Measurements from ENCODE around the gene CNTN4. TPM values are rescaled to one million over a fixed set of nuclear protein-coding genes. Genes with fewer than 3 reads are reported as not detected.
"Not testable (repeated sequence)": the region's sequence is repeated elsewhere in the genome, so short reads cannot be mapped to it uniquely, and the experiment has no call there.

The CNTN4 gene
- polyA plus RNA-seq, 4 donors = 29.0 to 35.1 (median 32.8) TPM

DNA sequence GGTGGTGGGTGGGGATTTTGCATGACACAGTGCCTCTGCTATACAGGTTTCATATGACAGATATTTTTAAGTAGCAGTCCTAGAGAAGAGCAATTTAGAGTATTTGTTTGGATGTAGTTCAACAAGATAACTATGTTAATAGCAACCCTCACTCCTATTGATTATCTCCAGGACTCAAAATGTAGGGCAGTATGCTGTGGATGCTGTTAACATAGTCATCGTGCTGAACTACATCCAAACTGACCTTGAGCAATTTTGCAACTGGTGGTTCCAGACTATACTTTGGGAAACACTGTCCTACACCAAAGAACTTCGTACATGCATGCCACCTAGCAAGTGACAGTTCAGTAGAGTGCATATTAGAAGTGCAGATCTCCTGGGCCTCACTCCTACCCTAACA is 893.9 kb downstream of the CNTN4 start:
- no peak for DNase-seq (ENCODE audit: low read depth in 4 of 4, low spot score in 3 of 4)

DNA sequence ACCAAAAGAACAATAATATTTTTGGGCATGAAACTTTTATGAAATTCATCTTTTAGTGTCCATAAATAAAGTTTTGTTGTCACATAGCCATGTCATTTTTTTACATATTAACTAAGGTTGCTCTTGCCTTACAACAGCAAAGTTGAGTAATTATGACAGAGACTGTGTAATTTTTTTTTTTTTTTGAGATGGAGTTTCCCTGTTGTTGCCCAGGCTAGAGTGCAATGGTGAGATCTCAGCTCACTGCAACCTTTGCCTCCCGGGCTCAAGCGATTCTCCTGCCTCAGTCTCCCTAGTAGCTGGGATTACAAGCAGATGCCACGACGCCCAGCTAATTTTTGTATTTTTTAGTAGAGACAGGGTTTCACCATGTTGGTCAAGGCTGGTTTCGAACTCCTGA is 894.5 kb downstream of the CNTN4 start:
- DNase-seq (ENCODE audit: low read depth in 4 of 4, low spot score in 3 of 4) = not testable (repeated sequence)

DNA sequence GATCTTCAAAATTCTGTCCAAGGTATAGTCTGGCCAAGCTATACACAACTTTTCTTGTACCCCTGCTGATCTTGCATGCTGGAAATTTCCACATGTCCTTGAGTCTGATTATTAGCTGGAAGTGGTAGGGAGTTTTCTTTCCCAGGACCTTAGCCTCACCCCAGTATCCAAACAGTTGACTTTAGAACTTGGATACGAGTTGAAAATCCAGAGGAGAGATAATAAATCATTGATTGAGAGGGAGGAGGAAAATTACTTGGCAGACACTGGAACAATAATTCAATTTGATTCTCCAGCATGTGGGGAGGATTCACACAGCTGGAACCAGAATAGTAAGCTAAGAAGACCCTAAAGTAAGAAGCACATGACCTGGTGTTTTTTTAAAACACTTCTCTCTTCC is 895.1 kb downstream of the CNTN4 start:
- DNase-seq (ENCODE audit: low read depth in 4 of 4, low spot score in 3 of 4) = peak; percentile 12 to 40 (median 31)

DNA sequence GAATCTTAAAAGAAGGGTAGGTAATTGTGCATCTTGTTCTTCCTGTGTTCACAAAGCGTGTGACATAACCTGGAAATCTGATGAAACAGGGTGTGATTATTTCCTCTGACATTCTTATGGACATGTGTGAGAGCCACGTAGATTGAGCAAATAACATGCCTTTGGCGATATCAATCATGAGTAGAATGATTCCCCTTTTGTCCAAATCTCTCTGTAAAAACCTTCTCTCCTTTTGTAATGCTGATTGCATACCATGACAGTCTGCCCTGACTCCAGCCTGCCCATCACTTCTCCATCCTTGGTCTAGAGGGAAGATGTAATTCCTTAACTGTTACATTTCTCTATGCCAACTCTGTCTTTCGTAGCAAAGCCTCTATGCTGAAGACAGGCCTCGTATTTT is 896.5 kb downstream of the CNTN4 start:
- DNase-seq (ENCODE audit: low read depth in 4 of 4, low spot score in 3 of 4) = no peak

DNA sequence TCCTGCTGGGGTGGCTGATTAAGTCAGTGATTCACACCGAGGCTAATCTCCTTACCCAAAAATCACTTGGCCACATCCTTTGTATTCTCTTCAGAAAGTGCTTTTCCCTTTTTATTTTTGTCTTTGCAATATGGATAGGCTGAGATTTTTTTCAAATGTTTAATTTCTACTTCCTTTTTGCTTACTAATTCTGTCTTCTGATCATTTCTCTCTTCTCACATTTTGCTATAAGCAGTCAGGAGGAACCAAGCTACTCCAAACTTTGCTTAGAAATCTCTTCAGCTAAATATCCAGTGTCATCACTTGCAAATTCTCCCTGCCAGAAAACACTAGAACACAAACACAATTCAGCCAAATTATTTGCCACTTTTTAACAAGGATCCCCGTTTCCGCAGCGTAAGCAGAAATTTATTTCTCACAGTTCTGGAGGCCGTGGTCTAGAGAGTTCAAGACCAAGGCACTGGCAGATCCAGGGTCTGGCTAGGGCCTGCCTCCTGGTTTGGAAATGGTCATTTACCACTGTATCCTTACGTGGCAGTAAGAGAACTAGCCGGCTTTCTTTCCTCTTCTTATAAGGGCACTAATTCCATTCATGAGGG is 906.6 kb downstream of the CNTN4 start:
- no peak for DNase-seq (ENCODE audit: low read depth in 4 of 4, low spot score in 3 of 4)

DNA sequence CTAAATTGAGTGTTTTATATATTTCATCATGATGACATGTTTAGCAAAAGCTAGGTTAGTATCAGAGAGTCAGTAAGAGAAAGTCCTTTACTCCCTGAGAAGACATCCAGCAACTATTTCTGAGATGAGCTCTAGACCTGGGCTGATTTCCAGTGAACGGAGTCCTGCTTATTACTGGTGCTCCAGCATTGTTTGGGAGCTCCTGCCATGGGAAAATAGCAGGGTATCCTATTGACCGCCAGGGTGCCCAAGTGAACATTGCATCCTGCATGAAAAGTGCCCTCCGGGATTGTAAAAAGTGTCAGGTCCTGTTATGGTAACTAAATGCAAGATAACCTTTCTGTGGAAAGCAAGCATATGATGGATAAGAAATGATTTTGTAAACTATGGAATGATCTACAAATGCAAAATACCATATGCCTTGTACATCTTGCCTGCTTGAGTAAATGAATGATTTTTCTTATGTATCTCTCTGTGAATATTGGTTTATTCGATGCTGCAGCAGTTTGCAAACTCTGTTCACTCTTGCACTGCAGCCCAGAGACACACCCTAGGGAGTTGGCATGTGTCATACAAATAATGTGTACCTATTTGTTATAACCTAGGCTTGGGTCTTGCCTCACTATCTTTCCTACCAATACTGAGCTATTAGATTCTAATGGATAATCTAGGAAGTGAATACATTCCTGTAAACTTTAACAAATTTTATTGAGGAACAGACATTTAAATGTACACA is 914.8 kb downstream of the CNTN4 start:
- no peak for DNase-seq (ENCODE audit: low read depth in 4 of 4, low spot score in 3 of 4)

DNA sequence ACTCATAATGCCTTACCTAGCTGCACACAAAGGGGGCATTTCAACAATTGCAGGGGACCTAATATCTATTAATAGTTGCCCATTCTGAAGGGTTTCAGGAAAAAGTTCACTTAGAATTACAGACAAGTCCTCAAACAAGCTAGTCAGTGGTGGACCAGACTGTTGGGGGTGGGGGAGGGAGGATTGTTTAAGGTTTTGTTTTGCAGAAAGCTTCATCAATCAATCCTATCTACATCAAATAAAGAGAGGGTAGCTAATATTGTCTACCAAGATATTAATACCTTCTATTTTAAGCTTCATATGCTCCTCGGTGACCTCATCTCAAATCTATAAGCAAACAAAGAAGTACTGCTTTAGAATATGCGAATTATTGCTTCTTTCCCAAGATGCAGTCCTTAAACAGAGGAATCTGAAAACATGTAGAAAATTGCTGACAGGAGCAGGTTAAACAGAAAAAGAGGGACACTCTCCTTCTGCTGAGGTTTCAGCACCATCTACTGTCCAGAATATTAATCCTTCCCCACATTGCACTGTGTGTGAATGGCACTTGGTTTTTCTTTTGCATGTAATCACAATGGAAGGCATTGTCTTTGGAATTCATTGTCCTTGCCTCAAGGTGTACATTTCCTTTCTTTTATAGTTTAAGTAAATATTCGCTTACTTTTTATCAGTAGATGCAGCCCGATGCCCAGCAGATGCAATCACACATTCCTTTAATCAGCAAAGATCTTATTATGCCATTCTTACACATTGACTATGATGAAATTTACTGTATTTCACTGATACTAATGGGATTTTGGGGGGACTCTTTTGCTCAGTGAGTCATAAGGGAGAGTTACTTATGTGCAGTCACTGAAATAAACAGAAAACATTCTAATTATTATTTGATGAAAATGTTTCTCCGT is 916.8 kb downstream of the CNTN4 start:
- peak; percentile 39 to 63 (median 45) for DNase-seq (ENCODE audit: low read depth in 4 of 4, low spot score in 3 of 4)

DNA sequence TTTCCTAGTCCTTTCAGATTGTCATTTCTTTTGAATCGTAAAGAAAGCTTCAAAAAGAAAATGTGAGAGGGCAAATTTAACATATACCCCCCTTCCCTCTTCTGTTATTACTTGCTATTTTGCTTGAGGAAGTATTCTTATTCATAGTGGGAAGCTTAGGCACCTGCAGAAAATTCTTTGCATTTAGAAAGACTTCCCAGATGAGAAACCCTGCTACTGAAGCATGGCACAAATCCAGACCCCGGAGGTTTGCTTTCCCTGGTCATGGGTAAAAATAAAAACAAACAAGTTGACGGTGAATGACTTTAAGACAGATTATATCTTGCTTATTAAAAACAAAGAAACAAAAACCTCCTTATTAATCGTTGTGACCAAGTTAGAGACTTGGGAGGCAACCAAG is 917.6 kb downstream of the CNTN4 start:
- no peak for DNase-seq (ENCODE audit: low read depth in 4 of 4, low spot score in 3 of 4)

DNA sequence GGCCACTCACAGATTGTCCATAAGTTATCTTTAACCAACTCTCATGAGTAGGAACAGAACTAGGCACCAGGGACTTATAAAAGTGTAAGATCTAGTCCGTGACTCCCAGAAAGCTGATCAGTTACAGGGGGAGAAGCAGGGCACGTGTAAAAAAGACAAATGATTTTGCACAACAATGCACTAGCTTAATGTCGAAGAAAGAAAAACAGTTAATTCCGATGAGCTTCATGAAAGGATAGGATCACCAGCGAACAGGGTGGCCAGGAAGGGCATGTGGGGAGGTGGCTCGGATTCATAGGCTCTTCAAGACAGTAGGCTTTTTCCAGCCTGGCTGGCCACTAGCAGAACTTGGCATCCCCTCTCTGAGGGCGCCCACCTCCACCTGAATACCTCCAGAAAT is 921.5 kb downstream of the CNTN4 start:
- DNase-seq (ENCODE audit: low read depth in 4 of 4, low spot score in 3 of 4) = no peak

DNA sequence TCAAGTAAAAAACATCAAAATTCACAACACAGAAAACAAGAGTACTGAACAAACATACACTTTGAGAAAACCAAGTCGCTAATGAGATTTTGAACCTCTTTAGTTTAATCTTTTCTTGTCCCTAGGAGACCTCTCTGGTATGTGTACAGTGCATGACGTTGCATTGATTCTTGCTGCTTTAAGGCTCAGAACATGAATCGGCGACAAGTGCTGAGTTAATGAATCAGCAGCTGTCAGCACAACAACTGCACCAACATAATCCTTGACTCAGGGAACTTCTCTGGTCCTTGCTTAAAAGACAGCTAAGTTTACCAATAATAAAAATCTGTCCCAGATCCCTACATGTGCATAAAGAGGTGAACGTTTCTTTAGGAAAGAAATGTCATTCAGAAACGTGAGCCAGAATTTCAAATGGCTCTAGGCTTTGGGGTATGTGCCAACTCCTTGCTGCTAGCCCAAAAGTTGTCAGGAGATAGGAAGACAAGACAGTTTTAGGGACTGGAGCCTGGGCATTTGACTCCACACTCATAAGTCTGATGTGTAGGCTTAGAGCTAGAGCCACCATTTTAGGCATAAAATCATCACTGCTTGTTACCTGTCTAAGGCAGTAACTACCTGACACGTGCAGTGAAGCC is 924.6 kb downstream of the CNTN4 start:
- DNase-seq (ENCODE audit: low read depth in 4 of 4, low spot score in 3 of 4) = no peak

DNA sequence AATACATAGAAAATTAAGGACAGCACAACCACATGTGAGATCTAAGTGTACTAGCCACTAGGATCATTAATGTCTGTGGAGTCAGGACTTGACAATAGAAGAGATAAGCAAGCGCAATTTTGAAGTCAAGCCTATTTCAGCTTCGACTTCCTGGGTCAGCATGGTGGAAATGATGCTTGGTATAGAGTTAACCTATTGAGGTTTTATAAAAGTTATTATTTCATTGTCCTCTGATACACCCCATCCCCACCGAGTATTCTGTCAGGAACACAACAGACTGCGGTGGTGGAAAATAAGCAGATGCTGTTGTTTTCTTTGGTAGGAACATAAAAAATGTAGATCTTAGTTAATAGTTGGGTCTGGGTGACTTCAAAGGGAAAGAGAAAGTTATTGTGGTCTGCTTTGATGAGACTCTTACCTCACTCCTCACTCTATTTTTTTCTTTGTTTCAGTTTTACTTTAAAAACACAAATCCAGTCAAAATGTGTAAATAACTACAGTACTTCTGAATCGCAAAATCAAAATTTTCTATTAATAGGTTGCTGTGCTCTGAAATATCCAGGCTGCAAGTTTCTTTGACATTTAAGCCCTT is 929.4 kb downstream of the CNTN4 start:
- no peak for DNase-seq (ENCODE audit: low read depth in 4 of 4, low spot score in 3 of 4)

DNA sequence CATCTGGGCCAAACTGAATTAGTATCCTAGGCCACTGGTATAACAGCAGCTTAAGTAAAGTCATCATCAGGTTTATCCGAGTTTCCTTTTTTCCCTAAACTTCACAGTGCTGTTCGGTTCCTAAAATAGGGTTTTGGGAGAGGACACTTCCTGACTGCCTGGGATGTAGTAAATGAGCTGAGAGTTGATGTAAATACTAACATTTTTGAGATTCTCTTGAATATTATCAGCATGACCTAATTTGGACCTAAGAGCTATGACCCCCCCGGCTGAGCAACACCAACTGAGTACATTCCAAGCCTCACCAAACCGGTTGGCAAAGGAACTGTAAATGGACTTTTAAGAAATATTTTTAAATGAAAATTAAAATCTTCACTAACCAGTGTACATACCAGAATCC is 932.7 kb downstream of the CNTN4 start:
- DNase-seq (ENCODE audit: low read depth in 4 of 4, low spot score in 3 of 4) = no peak

DNA sequence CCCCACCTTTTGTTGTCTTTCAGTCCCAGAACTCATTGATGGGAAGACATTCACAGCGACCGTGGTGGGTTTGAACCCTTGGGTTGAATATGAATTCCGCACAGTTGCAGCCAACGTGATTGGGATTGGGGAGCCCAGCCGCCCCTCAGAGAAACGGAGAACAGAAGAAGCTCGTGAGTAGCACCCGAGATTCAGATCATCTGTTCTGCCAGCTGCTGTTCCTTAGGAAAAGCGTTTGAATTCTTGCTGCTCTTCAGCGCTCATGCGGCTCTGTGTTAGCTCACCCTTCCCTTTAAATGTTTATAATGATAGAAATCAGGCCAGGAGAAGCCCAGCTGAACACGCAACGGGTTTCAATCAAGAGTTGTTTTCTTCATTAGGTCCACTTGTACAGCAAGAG is 938.5 kb downstream of the CNTN4 start:
- DNase-seq (ENCODE audit: low read depth in 4 of 4, low spot score in 3 of 4) = no peak

DNA sequence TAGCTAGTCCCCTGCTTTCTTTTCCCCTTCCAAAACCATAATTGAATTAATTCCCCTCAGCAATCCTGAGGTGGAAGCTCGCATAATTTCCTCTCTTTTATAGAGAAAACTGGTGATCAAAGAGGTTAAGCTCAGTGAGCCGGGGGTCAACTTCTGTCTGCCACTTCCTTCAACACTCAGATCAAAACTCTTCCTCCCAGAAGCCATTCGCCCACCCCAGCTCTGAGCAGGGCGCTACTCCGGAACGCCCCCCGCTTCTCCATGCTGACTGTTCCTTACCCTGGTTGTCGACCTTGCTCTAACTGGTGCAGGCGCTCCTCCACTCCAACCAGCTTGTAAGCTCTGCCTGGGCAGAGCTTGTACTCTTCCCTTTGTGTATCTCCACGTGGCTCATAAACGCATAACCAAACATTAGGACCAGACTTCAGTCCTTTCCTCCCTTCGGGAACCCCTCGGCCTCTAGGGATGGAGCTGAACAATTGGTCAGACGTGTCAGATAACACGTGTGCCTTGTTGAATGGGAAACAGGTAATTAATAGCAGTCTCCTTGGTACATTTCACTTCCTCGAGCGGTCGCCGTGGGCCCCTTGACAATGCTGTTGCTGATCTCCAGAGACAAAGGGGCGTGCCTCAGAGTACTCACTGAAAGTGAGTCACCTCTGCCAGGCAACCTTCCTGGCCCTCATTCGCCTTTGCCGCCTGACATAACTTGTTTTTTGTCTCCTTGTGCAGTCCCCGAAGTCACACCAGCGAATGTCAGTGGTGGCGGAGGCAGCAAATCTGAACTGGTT is 939.7 kb downstream of the CNTN4 start:
- DNase-seq (ENCODE audit: low read depth in 4 of 4, low spot score in 3 of 4) = no peak

DNA sequence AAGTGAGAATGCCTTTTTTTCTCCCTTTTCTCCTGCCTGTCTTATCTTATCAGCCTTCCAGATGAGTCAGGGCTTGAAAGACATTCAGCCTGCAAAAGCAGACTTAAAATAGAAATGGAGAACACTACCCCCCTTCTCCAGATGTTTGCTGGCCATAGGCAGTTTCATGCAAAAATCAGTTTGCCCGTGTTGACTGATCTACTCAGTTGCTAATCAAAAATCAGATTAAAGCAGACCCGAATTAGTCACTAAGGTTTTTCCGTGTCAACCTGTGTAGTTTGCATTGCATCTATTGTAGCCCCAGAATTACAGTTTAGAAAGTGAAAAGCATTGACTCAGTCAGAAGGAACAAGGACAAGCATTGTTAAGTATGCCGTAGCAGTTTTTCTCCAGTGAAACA is 955.3 kb downstream of the CNTN4 start:
- DNase-seq (ENCODE audit: low read depth in 4 of 4, low spot score in 3 of 4) = no peak

DNA sequence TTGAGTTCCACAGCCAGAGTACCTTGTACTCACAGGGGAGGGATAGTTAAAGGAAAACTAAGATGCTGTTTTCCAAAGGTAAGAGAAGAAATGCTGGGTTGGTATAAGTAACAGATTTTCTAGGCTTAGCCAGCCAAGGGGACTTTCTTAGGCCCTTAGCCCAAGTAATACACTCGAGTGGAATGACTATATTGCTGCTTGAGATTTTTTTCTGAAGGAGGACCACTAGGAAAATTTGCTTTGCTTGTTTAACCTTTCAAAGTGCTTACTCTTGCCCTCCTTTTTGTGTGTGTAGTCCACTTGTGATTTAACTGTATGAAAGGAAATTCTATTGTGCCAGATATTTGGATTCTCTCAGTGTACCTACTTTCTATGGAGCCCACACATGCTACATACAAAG is 961.0 kb downstream of the CNTN4 start:
- DNase-seq (ENCODE audit: low read depth in 4 of 4, low spot score in 3 of 4) = no peak

DNA sequence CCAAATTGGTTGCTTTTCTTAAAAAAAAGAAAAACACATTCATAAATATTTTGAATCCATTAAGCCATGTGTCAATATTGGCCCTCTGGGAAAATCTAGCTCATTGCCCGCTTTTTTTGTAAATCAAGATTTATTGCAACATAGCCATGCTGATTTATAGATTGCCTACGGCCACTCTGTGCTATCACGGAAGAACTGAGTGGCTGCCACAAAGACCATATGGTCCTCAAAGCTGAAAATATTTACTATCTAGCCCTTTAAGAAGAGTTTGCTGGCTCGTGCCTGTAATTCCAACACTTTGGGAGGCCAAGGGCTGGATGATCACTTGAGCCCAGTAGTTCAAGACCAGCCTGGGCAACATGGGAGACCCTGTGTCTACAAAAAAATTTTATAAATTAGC is 965.6 kb downstream of the CNTN4 start:
- DNase-seq (ENCODE audit: low read depth in 4 of 4, low spot score in 3 of 4) = no peak

DNA sequence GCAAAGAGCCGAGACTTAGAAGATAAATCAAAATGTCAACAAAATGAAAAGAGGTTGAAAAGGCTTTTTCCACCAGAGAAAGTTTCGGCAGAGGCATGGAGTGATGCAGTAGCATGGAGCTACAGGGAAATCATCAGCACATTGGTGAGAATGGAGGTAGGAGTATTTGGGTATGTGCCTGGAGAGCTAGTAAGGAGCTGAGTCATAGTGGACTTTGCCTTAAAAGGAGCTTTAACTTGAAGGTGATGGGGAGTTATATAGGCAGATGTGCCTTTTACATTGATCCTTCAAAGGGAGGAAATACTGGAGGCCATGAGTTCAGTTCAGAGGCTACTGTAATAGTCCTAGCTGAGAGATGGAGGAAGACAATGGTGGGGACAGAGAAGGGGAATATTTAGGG is 967.2 kb downstream of the CNTN4 start:
- DNase-seq (ENCODE audit: low read depth in 4 of 4, low spot score in 3 of 4) = no peak

DNA sequence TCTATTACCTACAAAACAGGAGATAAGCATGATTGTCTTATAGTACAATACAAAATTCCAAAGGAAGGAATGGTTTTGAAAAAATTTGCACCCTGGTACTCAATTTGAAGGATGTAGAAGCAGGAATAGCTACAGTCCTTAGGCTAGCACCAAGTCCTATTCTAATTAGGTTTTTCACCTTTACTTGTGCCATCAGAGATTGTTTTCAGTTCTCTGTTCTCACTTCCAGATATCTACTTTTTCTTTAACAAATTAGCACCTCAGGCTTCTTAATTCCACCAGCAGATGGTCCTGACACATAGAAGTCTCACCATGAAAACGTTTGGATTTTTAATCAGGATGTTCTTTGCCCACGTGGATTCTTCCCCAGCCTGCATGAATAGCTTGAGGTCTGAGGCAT is 967.7 kb downstream of the CNTN4 start:
- DNase-seq (ENCODE audit: low read depth in 4 of 4, low spot score in 3 of 4) = no peak

DNA sequence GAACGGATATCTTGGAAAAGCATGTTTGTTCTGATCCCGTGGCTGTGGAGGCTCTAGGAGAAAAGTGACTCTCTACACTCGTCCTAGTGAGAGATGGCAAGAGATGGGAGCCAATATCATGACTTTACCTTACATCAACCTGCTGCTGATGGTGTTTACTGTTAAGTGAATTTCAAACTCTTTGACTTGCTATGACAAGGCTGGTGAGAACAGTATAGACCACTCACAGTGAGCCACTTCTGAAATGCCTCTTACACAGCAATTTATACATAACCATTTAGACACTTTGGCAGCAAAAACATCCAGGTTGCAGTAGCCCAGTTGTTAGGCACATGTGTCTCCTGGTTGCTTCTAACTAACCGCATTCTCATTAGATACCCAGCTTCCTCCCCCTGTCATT is 968.2 kb downstream of the CNTN4 start:
- DNase-seq (ENCODE audit: low read depth in 4 of 4, low spot score in 3 of 4) = no peak
